ENCODE measurements around the gene THRB.

GRCh38 chr3:24264011-24264410 is 230.6 kb downstream of the THRB start:
- TF ChIP-seq EZH2 (IDR thresholded peaks at IDR 0.05) (no peak), FOXP2 (optimal IDR thresholded peaks at IDR 0.05; ENCODE audit: control extremely low read depth, extremely low read length, insufficient read depth) (no peak)
